GM23248 (cell line): Measurements from ENCODE around the gene CTNNA2. TPM values are rescaled to one million over a fixed set of nuclear protein-coding genes. Genes with fewer than 3 reads are reported as not detected.

ENCODE experiments used
- DNase-seq: peaks from one replicate; pipeline ENCODE4 v3.0.0-alpha.2; 2015
- H2AFZ ChIP-seq: fragments of 200-600 bp; sonication (generic); 2 replicates; pipeline ENCODE4 v1.6.1; 2016; ENCODE audit warnings: antibody characterized with exemption
- H3F3A ChIP-seq: fragments of 200-600 bp; sonication (generic); 2 replicates; pipeline ENCODE4 v1.6.1; 2016; ENCODE audit warnings: mild to moderate bottlenecking, antibody characterized with exemption, mixed run types; ENCODE audit not compliant: insufficient read depth
- H3K27ac ChIP-seq: fragments of 200-600 bp; sonication (generic); 2 replicates; pipeline ENCODE4 v1.5.1; 2016; ENCODE audit warnings: mild to moderate bottlenecking
- H3K27me3 ChIP-seq: fragments of 200-600 bp; sonication (generic); replicated peaks from 2 replicates; pipeline ENCODE4 v1.6.1; 2016; ENCODE audit warnings: mild to moderate bottlenecking; ENCODE audit not compliant: insufficient read depth
- H3K36me3 ChIP-seq: fragments of 200-600 bp; sonication (generic); 2 replicates; pipeline ENCODE4 v1.6.1; 2016; ENCODE audit warnings: low read depth, mild to moderate bottlenecking
- H3K4me1 ChIP-seq: fragments of 200-600 bp; sonication (generic); 2 replicates; pipeline ENCODE4 v1.6.1; 2016; ENCODE audit warnings: mild to moderate bottlenecking; ENCODE audit not compliant: insufficient read depth
- H3K4me2 ChIP-seq: fragments of 200-600 bp; sonication (generic); one replicate; pipeline ENCODE4 v1.6.1; 2016; ENCODE audit warnings: mild to moderate bottlenecking; ENCODE audit not compliant: unreplicated experiment
- H3K4me3 ChIP-seq: fragments of 200-600 bp; sonication (generic); 2 replicates; pipeline ENCODE4 v1.5.1; 2016; ENCODE audit warnings: mild to moderate bottlenecking
- H3K79me2 ChIP-seq: fragments of 200-600 bp; sonication (generic); 2 replicates; pipeline ENCODE4 v1.6.1; 2016; ENCODE audit warnings: mild to moderate bottlenecking; ENCODE audit not compliant: insufficient read depth
- H3K9ac ChIP-seq: fragments of 200-600 bp; sonication (generic); 2 replicates; pipeline ENCODE4 v1.6.1; 2016; ENCODE audit warnings: mild to moderate bottlenecking
- H3K9me2 ChIP-seq: fragments of 200-600 bp; sonication (generic); 2 replicates; pipeline ENCODE4 v1.6.1; 2016; ENCODE audit warnings: mixed run types, mild to moderate bottlenecking, moderate library complexity; ENCODE audit not compliant: insufficient read depth
- H3K9me3 ChIP-seq: fragments of 200-600 bp; sonication (generic); one replicate; pipeline ENCODE4 v1.6.1; 2017; ENCODE audit warnings: low read depth
- H4K20me1 ChIP-seq: fragments of 200-600 bp; sonication (generic); 2 replicates; pipeline ENCODE4 v1.6.0; 2016; ENCODE audit not compliant: insufficient read depth
- EZH2 ChIP-seq: fragments of 200-600 bp; sonication (generic); IDR thresholded peaks from 2 replicates; pipeline ENCODE4 v1.6.1; 2018; ENCODE audit warnings: antibody characterized with exemption, mild to moderate bottlenecking; ENCODE audit not compliant: insufficient read depth, poor library complexity, severe bottlenecking
- EZH2phosphoT487 ChIP-seq: fragments of 200-600 bp; sonication (generic); IDR thresholded peaks from 2 replicates; pipeline ENCODE4 v1.6.1; 2018; ENCODE audit warnings: antibody characterized with exemption, moderate library complexity, mild to moderate bottlenecking, low read depth; ENCODE audit not compliant: insufficient read depth
- WGBS, 2 experiments: methylation state at CpG; one replicate each; pipeline ENCODE4 v1.1.6; 2015 to 2017; ENCODE audit warnings: low lambda C conversion rate in 2 of 2, low coverage in 1 of 2; ENCODE audit errors: missing lambda C conversion rate in 2 of 2; 5-methylcytosine and 5-hydroxymethylcytosine counted together
- in situ Hi-C: fragments of 300-500 bp; cut with MboI; formaldehyde crosslinking; loops from 2 replicates; pipeline ENCODE4 v1.15.0; 2020
- polyA plus RNA-seq: library from polyadenylated mRNA; unstranded; fragments of >200 nt; fragmentation: Nextera tagmentation; extraction: Ambion mirVana; gene quantifications from 2 replicates; pipeline ENCODE4 v1.2.1, GENCODE V29; 2016
- total RNA-seq: library from RNA; depleted of rRNA; stranded (reverse); fragments of >200 nt; shearing (Covaris generic); gene quantifications from 2 replicates; pipeline ENCODE4 v1.2.3, GENCODE V29; 2014

CTNNA2 gene
- total and polyA plus RNA-seq, 2 experiments from 2014 or later = not detected

GRCh38 chr2:80592106-80592505, 1079.3 kb downstream of the CTNNA2 start:
- H3K4me1 ChIP-seq = no peaks in the 10 kb centered on the region
- in situ Hi-C loops = no loop called here
- no peaks in the 10 kb centered on the region for H3K36me3 ChIP-seq
- no peak for TF ChIP-seq EZH2phosphoT487
- no peak for TF ChIP-seq EZH2
- no peak for DNase-seq
- H3K9me3 ChIP-seq = no peaks in the 10 kb centered on the region
- H4K20me1 ChIP-seq = no peaks in the 10 kb centered on the region
- H2AFZ ChIP-seq = no peak overlapping the region
- H3K4me2 ChIP-seq = no peak overlapping the region
- WGBS, 2 experiments = 15 to 34% methylated on average over 2 of the region's 2 CpGs
- H3F3A ChIP-seq = no peaks in the 10 kb centered on the region
- H3K27ac ChIP-seq = no peak overlapping the region
- no peak overlapping the region for H3K9ac ChIP-seq
- no peaks in the 10 kb centered on the region for H3K9me2 ChIP-seq
- no peaks in the 10 kb centered on the region for H3K79me2 ChIP-seq
- H3K4me3 ChIP-seq = no peak overlapping the region
- no peaks in the 10 kb centered on the region for H3K27me3 ChIP-seq

GRCh38 chr2:80610108-80610507, 1097.3 kb downstream of the CTNNA2 start:
- Histone ChIP-seq H3K4me3 (no peak overlapping the region), H2AFZ (no peak overlapping the region), H3K4me1 (no peaks in the 10 kb centered on the region), H4K20me1 (no peaks in the 10 kb centered on the region), H3K36me3 (no peaks in the 10 kb centered on the region), H3K27me3 (no peaks in the 10 kb centered on the region), H3K4me2 (no peak overlapping the region), H3K9me2 (no peaks in the 10 kb centered on the region), H3K9me3 (no peaks in the 10 kb centered on the region), H3F3A (no peaks in the 10 kb centered on the region), H3K27ac (no peak overlapping the region), H3K79me2 (no peaks in the 10 kb centered on the region), H3K9ac (no peak overlapping the region)
- no peak for TF ChIP-seq EZH2phosphoT487
- TF ChIP-seq EZH2 = no peak
- in situ Hi-C loops = no loop called here
- DNase-seq = no peak

GRCh38 chr2:80621656-80622055, 1108.8 kb downstream of the CTNNA2 start:
- Histone ChIP-seq H3F3A (no peaks in the 10 kb centered on the region), H3K79me2 (no peaks in the 10 kb centered on the region), H2AFZ (no peak overlapping the region), H3K27me3 (no peaks in the 10 kb centered on the region), H3K4me3 (no peak overlapping the region), H4K20me1 (no peaks in the 10 kb centered on the region), H3K9ac (no peak overlapping the region), H3K9me3 (no peaks in the 10 kb centered on the region), H3K9me2 (no peaks in the 10 kb centered on the region), H3K36me3 (no peaks in the 10 kb centered on the region), H3K27ac (no peak overlapping the region), H3K4me1 (no peaks in the 10 kb centered on the region), H3K4me2 (no peak overlapping the region)
- TF ChIP-seq EZH2 (no peak), EZH2phosphoT487 (no peak)
- 12 to 16% methylated on average over 3 of the region's 3 CpGs for WGBS, 2 experiments
- DNase-seq = no peak
- in situ Hi-C loops = no loop called here

- Histone ChIP-seq H3K4me2 (no peak overlapping the region), H4K20me1 (no peaks in the 10 kb centered on the region), H3K27ac (no peak overlapping the region), H3K36me3 (no peaks in the 10 kb centered on the region), H3F3A (no peaks in the 10 kb centered on the region), H3K79me2 (no peaks in the 10 kb centered on the region), H3K9ac (no peak overlapping the region), H3K4me3 (no peak overlapping the region), H3K4me1 (no peaks in the 10 kb centered on the region), H3K9me3 (no peaks in the 10 kb centered on the region), H3K27me3 (no peaks in the 10 kb centered on the region), H3K9me2 (no peaks in the 10 kb centered on the region), H2AFZ (no peak overlapping the region)
- in situ Hi-C loops = no loop called here
- no peak for TF ChIP-seq EZH2phosphoT487
- no peak for TF ChIP-seq EZH2
- no peak for DNase-seq
- 6 to 9% methylated on average over 3 of the region's 3 CpGs for WGBS, 2 experiments
These were observed 1111.2 kb downstream of the CTNNA2 start for GRCh38 chr2:80624062-80624461.

- H3K9ac ChIP-seq = no peak overlapping the region
- H3K9me3 ChIP-seq = no peaks in the 10 kb centered on the region
- H3K27me3 ChIP-seq = no peaks in the 10 kb centered on the region
- in situ Hi-C loops = no loop called here
- no peak overlapping the region for H3K27ac ChIP-seq
- no peaks in the 10 kb centered on the region for H3F3A ChIP-seq
- no peak overlapping the region for H3K4me3 ChIP-seq
- DNase-seq = no peak
- H3K36me3 ChIP-seq = no peaks in the 10 kb centered on the region
- H3K4me1 ChIP-seq = no peaks in the 10 kb centered on the region
- 21% methylated on average over 4 of the region's 4 CpGs for WGBS, 2 experiments
- TF ChIP-seq EZH2 = no peak
- no peak for TF ChIP-seq EZH2phosphoT487
- no peaks in the 10 kb centered on the region for H3K9me2 ChIP-seq
- no peak overlapping the region for H3K4me2 ChIP-seq
- no peaks in the 10 kb centered on the region for H4K20me1 ChIP-seq
- no peak overlapping the region for H2AFZ ChIP-seq
- H3K79me2 ChIP-seq = no peaks in the 10 kb centered on the region
These were observed 1121.7 kb downstream of the CTNNA2 start for GRCh38 chr2:80634590-80634989.
